GM12872 (cell line): Measurements from ENCODE around the gene SERPINE2.

ENCODE experiments used
- TF ChIP-seq, protein P1 (sequence below): IDR thresholded peaks from 3 replicates; pipeline ENCODE4 v1.5.1; 2011; ENCODE audit warnings: low read depth, mild to moderate bottlenecking, low read length, moderate library complexity; ENCODE audit not compliant: insufficient read depth

SERPINE2 gene

DNA sequence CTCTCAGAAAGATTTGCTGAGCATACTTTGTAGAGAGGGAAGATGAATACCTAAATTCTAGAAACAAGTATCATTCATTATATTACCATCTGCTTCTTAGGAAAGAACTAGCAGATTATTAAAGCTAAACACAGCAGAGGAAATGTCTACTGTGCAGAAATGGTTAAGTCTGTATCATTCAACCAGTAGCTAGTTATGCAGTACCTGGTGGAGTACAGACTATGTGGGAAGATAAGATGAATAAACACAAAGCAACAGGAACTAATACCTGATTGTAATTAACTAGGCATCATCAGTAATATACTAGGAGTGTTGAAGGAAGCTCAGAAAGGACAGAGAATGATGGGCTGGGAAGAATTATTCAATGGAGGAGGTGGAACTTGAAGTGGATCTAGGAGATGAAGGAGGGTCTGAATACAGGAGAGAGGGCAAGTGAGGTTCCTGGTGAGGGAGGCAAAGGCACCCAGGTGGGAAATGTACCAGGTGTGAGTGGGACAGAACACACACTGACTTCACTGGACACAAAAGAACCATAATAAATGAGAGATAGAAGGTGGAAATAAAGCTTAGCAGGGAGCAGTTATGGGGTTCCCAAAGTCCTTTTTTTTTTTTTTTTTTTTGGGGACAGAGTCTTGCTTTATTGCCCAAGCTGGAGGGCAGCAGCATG, 103.5 kb downstream of the SERPINE2 start:
- TF ChIP-seq, protein P1, sequence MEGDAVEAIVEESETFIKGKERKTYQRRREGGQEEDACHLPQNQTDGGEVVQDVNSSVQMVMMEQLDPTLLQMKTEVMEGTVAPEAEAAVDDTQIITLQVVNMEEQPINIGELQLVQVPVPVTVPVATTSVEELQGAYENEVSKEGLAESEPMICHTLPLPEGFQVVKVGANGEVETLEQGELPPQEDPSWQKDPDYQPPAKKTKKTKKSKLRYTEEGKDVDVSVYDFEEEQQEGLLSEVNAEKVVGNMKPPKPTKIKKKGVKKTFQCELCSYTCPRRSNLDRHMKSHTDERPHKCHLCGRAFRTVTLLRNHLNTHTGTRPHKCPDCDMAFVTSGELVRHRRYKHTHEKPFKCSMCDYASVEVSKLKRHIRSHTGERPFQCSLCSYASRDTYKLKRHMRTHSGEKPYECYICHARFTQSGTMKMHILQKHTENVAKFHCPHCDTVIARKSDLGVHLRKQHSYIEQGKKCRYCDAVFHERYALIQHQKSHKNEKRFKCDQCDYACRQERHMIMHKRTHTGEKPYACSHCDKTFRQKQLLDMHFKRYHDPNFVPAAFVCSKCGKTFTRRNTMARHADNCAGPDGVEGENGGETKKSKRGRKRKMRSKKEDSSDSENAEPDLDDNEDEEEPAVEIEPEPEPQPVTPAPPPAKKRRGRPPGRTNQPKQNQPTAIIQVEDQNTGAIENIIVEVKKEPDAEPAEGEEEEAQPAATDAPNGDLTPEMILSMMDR = no peak

DNA sequence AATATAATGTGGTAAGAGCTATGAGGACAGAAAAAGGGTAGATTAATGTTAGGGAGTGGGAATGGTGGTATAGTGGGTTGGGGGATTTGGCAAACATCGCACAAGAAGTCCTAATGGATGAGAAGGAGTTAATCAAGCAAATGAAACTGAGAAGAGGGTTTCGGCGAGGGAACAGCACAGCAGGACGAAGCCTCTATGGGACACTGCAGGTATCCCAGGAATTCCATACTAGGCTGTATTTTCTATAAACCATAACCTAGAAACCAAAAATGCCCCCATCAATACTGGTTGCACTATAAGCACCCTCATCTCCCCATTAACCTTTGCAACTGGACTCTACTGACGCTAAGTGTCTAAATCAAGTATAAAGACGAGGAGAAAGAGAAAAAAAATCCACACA, 104.2 kb downstream of the SERPINE2 start:
- TF ChIP-seq, protein P1 = no peak

DNA sequence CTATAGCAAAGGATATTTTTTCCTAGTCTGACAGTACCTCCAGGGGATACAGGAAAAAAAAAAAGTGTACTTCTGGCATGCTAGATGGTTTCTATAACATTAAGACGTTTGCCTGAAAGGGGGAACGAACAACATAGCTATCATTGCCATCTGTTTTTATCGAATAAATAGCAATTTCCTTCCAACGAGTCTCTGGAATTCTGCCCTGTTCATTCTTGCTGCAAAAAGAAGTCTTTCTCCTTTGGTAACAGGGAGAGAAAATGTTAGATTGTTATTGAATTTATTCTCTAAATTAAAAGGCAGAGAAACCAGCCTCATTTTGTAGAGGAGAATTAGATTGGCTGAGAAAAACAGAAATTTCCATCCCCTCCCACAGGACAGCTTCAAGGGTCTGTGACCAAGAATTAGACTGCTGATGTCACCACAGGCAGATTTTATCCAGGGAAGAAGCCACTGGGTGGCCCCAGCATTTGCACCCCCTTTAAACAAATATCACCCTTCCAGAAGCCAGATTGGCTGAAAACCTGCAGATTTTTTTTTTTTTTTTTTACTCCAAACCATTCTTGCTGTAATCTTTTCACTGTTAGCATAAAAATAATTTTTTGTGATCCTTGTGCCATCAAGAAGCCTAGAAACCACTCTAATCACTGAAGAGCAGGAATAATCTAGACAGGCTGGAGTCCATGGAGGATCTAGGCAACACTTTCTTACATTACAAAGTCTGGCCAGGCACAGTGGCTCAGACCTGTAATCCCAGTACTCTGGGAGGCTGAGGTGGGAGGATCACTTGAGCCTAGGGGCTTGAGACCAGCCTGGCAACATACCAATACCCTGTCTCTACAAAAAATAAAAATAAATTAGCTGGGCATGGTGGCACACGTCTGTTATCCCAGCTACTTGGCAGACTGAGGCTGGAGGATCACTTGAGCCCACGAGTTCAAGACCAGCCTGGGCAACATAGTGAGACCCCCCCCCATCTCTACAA, 106.0 kb downstream of the SERPINE2 start:
- TF ChIP-seq, protein P1 = no peak

DNA sequence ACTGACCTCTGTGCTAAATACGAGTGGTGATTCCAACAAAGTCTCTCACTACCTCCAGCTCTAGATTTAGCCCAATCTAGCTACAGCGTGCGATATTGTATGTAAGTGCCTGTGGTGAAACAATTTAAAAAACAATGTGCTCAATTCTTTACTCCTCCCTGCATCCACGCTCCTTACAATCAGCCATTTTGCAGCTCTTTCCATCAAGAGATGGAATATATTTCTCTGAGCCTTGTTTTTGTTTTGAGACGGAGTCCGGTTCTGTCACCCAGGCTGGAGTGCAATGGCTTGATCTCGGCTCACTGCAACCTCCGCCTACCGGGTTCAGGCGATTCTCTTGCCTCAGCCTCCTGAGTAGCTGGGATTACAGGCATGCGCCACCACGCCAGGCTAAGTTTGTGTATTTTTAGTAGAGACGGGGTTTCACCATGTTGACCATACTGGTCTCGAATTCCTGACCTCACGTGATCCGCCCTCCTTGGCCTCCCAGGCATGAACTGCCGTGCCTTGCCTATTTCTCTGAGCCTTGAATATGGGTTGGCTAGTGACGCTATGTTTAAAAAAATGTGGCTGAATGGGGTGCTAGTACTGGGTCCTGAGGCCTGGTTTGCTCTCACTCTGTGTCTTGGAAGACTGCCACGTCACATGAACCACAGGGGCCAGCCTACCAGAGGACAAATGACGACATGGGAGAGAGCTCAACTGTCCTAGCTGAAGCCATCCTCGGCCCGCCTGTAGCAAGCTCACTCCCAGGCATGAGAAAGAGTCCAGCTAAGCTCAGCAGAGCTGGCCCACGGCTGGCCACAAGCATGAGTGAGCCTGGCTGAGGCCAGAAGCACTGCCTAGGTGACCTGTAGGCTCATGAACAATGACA, 108.7 kb downstream of the SERPINE2 start:
- TF ChIP-seq, protein P1 = no peak

DNA sequence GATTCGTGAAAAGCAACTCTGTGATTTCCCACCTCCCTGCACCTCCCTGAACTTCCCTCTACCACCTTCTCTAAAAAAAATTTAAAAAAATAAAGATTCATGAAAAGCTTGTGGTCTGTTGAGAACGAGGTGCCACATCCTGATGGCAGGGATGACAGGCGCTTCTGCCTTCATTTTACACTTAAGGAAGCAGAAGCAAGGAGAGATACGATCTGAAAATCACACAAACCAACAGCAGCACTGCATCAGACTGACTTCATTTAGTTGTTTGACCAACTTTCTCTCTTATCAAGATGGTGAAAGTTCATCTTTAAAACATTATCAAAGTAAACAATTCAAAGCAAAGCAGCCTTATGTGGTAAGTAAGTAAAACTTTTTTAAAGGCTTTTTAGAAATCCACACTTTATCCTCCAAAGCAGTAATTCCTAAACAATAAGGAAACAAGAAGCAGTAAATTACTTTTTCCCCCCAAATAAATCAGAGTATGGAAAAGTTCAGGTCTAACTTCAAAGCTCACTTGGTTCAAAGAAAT, 109.4 kb downstream of the SERPINE2 start:
- TF ChIP-seq, protein P1 = no peak

DNA sequence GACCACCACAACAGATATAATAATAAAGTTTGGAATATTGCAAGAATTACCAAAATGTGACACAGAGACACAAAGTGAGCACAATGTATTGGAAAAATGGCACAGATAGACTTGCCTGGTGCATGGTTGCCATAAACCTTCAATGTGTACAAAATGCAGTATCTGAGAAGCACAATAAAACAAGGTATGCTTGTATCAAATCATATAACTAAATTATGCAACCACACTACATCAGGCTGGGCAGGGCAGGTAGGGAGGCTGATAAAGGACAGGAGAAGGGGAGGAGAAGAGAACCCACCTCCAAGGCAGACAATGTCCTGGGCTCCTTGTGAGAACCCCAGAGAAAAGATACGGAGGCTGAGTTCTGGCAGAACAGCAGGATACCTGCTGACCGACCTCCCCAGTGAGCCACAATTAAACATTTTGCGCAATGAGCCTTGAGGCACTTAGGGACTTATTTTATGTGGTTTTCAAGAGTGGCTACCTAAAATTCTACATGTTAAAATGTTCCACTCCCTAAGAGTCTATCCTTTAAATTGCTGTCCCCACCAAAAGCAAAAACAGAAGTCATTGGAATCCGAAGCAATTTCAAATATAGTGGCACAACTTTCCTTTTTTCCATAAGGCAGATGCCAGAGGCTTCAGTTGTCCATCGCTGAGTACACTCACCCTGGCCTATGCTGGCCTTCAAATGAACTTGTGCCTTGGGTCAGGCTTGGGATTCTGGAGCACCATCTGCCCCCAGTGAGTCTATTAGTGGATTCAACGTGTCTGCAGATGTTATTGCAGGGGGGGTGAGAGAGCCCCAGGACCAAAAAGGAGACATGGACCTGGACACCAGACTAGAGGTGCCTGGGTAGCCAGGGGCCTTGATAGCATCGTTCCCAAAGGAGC, 110.7 kb downstream of the SERPINE2 start:
- TF ChIP-seq, protein P1 = no peak
